Loucy (cell line): Measurements from ENCODE around the gene PTGR2.

ENCODE experiments used
- EZH2phosphoT487 ChIP-seq: fragments of 200-600 bp; IDR thresholded peaks from 2 replicates; pipeline ENCODE4 v1.6.1; 2018; ENCODE audit warnings: antibody characterized with exemption, mild to moderate bottlenecking, moderate library complexity, borderline replicate concordance
- TF ChIP-seq, protein P1 (sequence below): fragments of 200-600 bp; sonication (generic); conservative IDR thresholded peaks from 2 replicates; pipeline ENCODE4 v1.5.1; 2014; ENCODE audit warnings: mild to moderate bottlenecking, antibody characterized with exemption, low read length

DNA sequence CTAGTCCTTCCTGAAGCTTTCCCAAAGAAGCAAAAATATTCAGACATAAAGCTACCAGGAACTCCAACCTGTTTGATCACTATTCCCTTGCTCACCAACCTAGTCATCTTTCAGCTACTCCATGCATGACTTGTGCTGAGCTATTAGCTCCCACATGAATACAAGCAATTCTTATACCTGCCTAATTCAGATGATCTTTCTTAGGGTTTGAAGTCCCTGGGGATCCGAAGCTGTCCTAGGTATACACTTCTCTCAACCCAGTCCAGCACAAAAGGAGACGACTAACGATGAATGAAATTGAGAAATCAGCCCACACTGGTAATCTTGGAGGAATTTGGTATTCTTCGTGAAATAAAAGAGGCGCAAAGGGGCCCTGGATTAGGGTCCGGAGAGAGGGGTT lies 631 bp upstream of the PTGR2 start:
- TF ChIP-seq, protein P1, sequence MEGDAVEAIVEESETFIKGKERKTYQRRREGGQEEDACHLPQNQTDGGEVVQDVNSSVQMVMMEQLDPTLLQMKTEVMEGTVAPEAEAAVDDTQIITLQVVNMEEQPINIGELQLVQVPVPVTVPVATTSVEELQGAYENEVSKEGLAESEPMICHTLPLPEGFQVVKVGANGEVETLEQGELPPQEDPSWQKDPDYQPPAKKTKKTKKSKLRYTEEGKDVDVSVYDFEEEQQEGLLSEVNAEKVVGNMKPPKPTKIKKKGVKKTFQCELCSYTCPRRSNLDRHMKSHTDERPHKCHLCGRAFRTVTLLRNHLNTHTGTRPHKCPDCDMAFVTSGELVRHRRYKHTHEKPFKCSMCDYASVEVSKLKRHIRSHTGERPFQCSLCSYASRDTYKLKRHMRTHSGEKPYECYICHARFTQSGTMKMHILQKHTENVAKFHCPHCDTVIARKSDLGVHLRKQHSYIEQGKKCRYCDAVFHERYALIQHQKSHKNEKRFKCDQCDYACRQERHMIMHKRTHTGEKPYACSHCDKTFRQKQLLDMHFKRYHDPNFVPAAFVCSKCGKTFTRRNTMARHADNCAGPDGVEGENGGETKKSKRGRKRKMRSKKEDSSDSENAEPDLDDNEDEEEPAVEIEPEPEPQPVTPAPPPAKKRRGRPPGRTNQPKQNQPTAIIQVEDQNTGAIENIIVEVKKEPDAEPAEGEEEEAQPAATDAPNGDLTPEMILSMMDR: no peak
- no peak for TF ChIP-seq EZH2phosphoT487
